HEK293 (cell line): ENCODE measurements around the gene PRKACG.

Experiments
- REPIN1 ChIP-seq: fragments of 450-650 bp; formaldehyde crosslinking; IDR thresholded peaks from 2 replicates; pipeline ENCODE4 v1.5.1; 2017; ENCODE audit warnings: missing biosample characterization, missing genetic modification characterization, low read depth
- TF ChIP-seq, protein P1 (sequence below): fragments of 450-650 bp; formaldehyde crosslinking; IDR thresholded peaks from 2 replicates; pipeline ENCODE4 v1.5.1; 2016; ENCODE audit warnings: missing biosample characterization, missing genetic modification characterization
- TF ChIP-seq, protein P2 (sequence below): fragments of 450-650 bp; formaldehyde crosslinking; IDR thresholded peaks from 2 replicates; pipeline ENCODE4 v1.5.1; 2016; ENCODE audit warnings: missing biosample characterization, missing genetic modification characterization

DNA sequence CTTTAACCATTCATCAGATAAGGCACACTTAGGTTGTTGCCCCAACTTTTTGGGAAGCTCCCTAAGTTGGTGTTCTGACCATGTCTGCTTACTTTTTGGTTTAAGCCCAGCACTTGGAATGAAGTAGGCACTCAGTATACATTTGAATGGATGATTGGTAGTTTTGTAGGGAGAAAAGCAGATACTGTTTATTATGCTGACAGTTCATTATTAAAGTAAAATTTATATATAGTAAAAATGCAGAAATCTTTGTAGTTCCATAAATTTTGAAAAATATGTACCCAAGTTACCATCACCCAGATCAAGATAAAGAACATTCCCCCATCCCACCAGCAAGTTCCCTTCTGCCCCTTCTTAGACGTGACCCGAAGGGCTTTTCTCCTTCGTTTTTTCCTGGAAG lies 35.4 kb downstream of the PRKACG start:
- TF ChIP-seq, protein P1, sequence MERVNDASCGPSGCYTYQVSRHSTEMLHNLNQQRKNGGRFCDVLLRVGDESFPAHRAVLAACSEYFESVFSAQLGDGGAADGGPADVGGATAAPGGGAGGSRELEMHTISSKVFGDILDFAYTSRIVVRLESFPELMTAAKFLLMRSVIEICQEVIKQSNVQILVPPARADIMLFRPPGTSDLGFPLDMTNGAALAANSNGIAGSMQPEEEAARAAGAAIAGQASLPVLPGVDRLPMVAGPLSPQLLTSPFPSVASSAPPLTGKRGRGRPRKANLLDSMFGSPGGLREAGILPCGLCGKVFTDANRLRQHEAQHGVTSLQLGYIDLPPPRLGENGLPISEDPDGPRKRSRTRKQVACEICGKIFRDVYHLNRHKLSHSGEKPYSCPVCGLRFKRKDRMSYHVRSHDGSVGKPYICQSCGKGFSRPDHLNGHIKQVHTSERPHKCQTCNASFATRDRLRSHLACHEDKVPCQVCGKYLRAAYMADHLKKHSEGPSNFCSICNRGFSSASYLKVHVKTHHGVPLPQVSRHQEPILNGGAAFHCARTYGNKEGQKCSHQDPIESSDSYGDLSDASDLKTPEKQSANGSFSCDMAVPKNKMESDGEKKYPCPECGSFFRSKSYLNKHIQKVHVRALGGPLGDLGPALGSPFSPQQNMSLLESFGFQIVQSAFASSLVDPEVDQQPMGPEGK (tag by site-specific recombination), result no peak
- no peak for TF ChIP-seq REPIN1 (tag by site-specific recombination)
- TF ChIP-seq, protein P2, sequence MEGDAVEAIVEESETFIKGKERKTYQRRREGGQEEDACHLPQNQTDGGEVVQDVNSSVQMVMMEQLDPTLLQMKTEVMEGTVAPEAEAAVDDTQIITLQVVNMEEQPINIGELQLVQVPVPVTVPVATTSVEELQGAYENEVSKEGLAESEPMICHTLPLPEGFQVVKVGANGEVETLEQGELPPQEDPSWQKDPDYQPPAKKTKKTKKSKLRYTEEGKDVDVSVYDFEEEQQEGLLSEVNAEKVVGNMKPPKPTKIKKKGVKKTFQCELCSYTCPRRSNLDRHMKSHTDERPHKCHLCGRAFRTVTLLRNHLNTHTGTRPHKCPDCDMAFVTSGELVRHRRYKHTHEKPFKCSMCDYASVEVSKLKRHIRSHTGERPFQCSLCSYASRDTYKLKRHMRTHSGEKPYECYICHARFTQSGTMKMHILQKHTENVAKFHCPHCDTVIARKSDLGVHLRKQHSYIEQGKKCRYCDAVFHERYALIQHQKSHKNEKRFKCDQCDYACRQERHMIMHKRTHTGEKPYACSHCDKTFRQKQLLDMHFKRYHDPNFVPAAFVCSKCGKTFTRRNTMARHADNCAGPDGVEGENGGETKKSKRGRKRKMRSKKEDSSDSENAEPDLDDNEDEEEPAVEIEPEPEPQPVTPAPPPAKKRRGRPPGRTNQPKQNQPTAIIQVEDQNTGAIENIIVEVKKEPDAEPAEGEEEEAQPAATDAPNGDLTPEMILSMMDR (tag by site-specific recombination), result no peak
